Hematopoietic multipotent progenitor cell treated with erythropoietin and hydrocortisone succinate and interleukin-3 and kit ligand, for 8 days (in vitro differentiated cells): ENCODE measurements around the gene CCDC88C.

Experiments
- DNase-seq: peaks from one replicate; pipeline ENCODE4 v3.0.0-alpha.2; 2015

The CCDC88C gene

GRCh38 chr14:91363776-91364523, 53.7 kb downstream of the CCDC88C start:
- peak; percentile 25 for DNase-seq

GRCh38 chr14:91361233-91361811, 56.3 kb downstream of the CCDC88C start:
- DNase-seq = peak; percentile 47

- no peak for DNase-seq
These were observed 57.0 kb downstream of the CCDC88C start for GRCh38 chr14:91360490-91361232.

GRCh38 chr14:91358654-91359220, 58.9 kb downstream of the CCDC88C start:
- DNase-seq = no peak

- DNase-seq = no peak
These were observed 59.6 kb downstream of the CCDC88C start for GRCh38 chr14:91358025-91358319.

GRCh38 chr14:91357272-91358024, 60.2 kb downstream of the CCDC88C start:
- no peak for DNase-seq

GRCh38 chr14:91356181-91356763, 61.3 kb downstream of the CCDC88C start:
- no peak for DNase-seq

GRCh38 chr14:91354979-91355685, 62.5 kb downstream of the CCDC88C start:
- no peak for DNase-seq

- no peak for DNase-seq
These were observed 63.3 kb downstream of the CCDC88C start for GRCh38 chr14:91354221-91354916.

GRCh38 chr14:91352728-91353692, 64.6 kb downstream of the CCDC88C start:
- DNase-seq = no peak

GRCh38 chr14:91352053-91352452, 65.6 kb downstream of the CCDC88C start:
- DNase-seq = no peak

GRCh38 chr14:91351512-91351862, 66.1 kb downstream of the CCDC88C start:
- DNase-seq = no peak

- DNase-seq = no peak
These were observed 66.7 kb downstream of the CCDC88C start for GRCh38 chr14:91350813-91351511.

GRCh38 chr14:91350483-91350812, 67.2 kb downstream of the CCDC88C start:
- no peak for DNase-seq

GRCh38 chr14:91349481-91350074, 68.0 kb downstream of the CCDC88C start:
- DNase-seq = no peak

- peak; percentile 78 for DNase-seq
These were observed 68.7 kb downstream of the CCDC88C start for GRCh38 chr14:91348845-91349465.

GRCh38 chr14:91346838-91347173, 70.8 kb downstream of the CCDC88C start:
- DNase-seq = no peak

GRCh38 chr14:91344096-91344495, 73.5 kb downstream of the CCDC88C start:
- DNase-seq = no peak

GRCh38 chr14:91343051-91343450, 74.6 kb downstream of the CCDC88C start:
- DNase-seq = no peak
